SK-N-SH treated with all-trans-retinoic acid at 6 μM for 48 hours (cell line): ENCODE measurements around the gene PLB1.

Source experiments
- ARNTL ChIP-seq: fragments of 450-650 bp; formaldehyde crosslinking; IDR thresholded peaks from 2 replicates; pipeline ENCODE4 v1.5.0; 2020; ENCODE audit warnings: low read depth, mild to moderate bottlenecking, moderate library complexity, borderline replicate concordance
- ISL1 ChIP-seq: fragments of 250-450 bp; sonication (Bioruptor Pico); IDR thresholded peaks from 2 replicates; pipeline ENCODE4 v2.1.2; 2022; ENCODE audit warnings: mild to moderate bottlenecking, moderate library complexity
- OSR1 ChIP-seq: fragments of 250-450 bp; sonication (Bioruptor Pico); IDR thresholded peaks from 2 replicates; pipeline ENCODE4 v1.8.0; 2022; ENCODE audit warnings: moderate library complexity, mild to moderate bottlenecking, inconsistent platforms
- TCF4 ChIP-seq: fragments of 250-450 bp; sonication (Bioruptor Pico); IDR thresholded peaks from 2 replicates; pipeline ENCODE4 v1.8.0; 2021; ENCODE audit warnings: mild to moderate bottlenecking, moderate library complexity, borderline replicate concordance
- TOX ChIP-seq: fragments of 250-450 bp; sonication (Bioruptor Pico); IDR thresholded peaks from 2 replicates; pipeline ENCODE4 v1.8.0; 2021; ENCODE audit warnings: mild to moderate bottlenecking, moderate library complexity, borderline replicate concordance
- ZFP30 ChIP-seq: fragments of 450-650 bp; formaldehyde crosslinking; IDR thresholded peaks from 2 replicates; pipeline ENCODE4 v1.5.0; 2022; ENCODE audit warnings: mild to moderate bottlenecking, moderate library complexity

GRCh38 chr2:28631514-28632206, 135.8 kb downstream of the PLB1 start:
- TF ChIP-seq TCF4 (CRISPR knock-in tag) = no peak
- no peak for TF ChIP-seq ZFP30 (CRISPR knock-in tag)
- TF ChIP-seq TOX (CRISPR knock-in tag) = no peak
- no peak for TF ChIP-seq ARNTL (CRISPR knock-in tag)
- TF ChIP-seq ISL1 (CRISPR knock-in tag) = no peak
- no peak for TF ChIP-seq OSR1 (CRISPR knock-in tag)
